DOHH2 (cell line): ENCODE measurements around the gene ARMC10.

ENCODE experiments used
- EZH2phosphoT487 ChIP-seq: fragments of 200-600 bp; sonication (generic); IDR thresholded peaks from 2 replicates; pipeline ENCODE4 v1.6.1; 2017; ENCODE audit warnings: borderline replicate concordance, mild to moderate bottlenecking, antibody characterized with exemption, low read length, moderate library complexity, mixed read lengths
- TF ChIP-seq, protein P1 (sequence below): fragments of 200-600 bp; sonication (generic); IDR thresholded peaks from one replicate; pipeline ENCODE4 v1.5.1; 2014; ENCODE audit warnings: antibody characterized with exemption, mild to moderate bottlenecking, low read depth, low read length; ENCODE audit not compliant: poor library complexity, severe bottlenecking

DNA sequence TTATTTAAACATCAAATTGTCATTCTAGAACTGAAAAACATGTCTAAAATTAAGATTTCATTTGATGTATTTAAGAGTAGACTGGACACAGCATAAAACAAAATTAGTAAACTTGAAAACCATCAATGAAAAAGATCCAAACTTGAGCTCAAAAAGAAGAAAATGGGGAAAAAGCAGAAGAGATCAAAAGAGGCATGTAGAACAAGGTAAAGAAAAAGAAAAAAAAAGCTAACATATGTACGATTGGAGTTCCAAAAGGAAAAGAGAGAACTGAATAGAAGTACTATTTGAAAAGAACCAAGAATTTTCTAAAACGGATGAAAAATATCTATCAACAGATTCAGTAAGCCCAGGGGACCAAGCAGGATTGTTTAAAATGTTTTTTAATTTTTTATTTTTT lies 3.9 kb upstream of the ARMC10 start:
- TF ChIP-seq, protein P1, sequence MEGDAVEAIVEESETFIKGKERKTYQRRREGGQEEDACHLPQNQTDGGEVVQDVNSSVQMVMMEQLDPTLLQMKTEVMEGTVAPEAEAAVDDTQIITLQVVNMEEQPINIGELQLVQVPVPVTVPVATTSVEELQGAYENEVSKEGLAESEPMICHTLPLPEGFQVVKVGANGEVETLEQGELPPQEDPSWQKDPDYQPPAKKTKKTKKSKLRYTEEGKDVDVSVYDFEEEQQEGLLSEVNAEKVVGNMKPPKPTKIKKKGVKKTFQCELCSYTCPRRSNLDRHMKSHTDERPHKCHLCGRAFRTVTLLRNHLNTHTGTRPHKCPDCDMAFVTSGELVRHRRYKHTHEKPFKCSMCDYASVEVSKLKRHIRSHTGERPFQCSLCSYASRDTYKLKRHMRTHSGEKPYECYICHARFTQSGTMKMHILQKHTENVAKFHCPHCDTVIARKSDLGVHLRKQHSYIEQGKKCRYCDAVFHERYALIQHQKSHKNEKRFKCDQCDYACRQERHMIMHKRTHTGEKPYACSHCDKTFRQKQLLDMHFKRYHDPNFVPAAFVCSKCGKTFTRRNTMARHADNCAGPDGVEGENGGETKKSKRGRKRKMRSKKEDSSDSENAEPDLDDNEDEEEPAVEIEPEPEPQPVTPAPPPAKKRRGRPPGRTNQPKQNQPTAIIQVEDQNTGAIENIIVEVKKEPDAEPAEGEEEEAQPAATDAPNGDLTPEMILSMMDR = no peak
- TF ChIP-seq EZH2phosphoT487 = no peak
